Mesenchymal stem cell (in vitro differentiated cells and primary cell): Measurements from ENCODE around the gene SLC29A2.
"Not testable (repeated sequence)": the region's sequence is repeated elsewhere in the genome, so short reads cannot be mapped to it uniquely, and the experiment has no call there.

Source experiments
- DNase-seq: peaks from one replicate; pipeline ENCODE4 v3.0.0-alpha.2; 2013
- H2AFZ ChIP-seq: one replicate; pipeline ENCODE4 v1.6.1; 2013; ENCODE audit warnings: low read depth, mild to moderate bottlenecking, control low read depth, inconsistent platforms, low read length, moderate library complexity
- H2AK5ac ChIP-seq: 2 replicates; pipeline ENCODE4 v1.6.1; 2013; ENCODE audit warnings: low read length, moderate library complexity, mild to moderate bottlenecking, inconsistent platforms; ENCODE audit not compliant: severe bottlenecking
- H2BK120ac ChIP-seq: one replicate; pipeline ENCODE4 v1.6.1; 2013; ENCODE audit warnings: low read depth, mild to moderate bottlenecking, inconsistent platforms, low read length, moderate library complexity
- H2BK12ac ChIP-seq, 2 experiments: one replicate each; pipeline ENCODE4 v1.6.1; 2013; ENCODE audit warnings: inconsistent platforms in 2 of 2, low read length in 2 of 2, mild to moderate bottlenecking in 2 of 2, moderate library complexity in 2 of 2, control low read depth in 1 of 2
- H2BK15ac ChIP-seq: one replicate; pipeline ENCODE4 v1.6.1; 2013; ENCODE audit warnings: mild to moderate bottlenecking, low read depth, inconsistent platforms; ENCODE audit not compliant: poor library complexity, severe bottlenecking
- H2BK5ac ChIP-seq: 2 replicates; pipeline ENCODE4 v1.6.1; 2013; ENCODE audit warnings: low read depth, mild to moderate bottlenecking, low read length, control low read depth, inconsistent platforms; ENCODE audit not compliant: poor library complexity, severe bottlenecking
- H3K14ac ChIP-seq, 2 experiments: one replicate each; pipeline ENCODE4 v1.6.1; 2013; ENCODE audit warnings: inconsistent platforms in 2 of 2, low read length in 2 of 2, control low read depth in 1 of 2, mild to moderate bottlenecking in 1 of 2, moderate library complexity in 1 of 2
- H3K18ac ChIP-seq, 2 experiments: one replicate each; pipeline ENCODE4 v1.6.1; 2013; ENCODE audit warnings: inconsistent platforms in 2 of 2, low read length in 2 of 2, control low read depth in 1 of 2, low read depth in 1 of 2, mild to moderate bottlenecking in 1 of 2
- H3K23ac ChIP-seq, 2 experiments: one replicate each; pipeline ENCODE4 v1.6.1; 2013; ENCODE audit warnings: inconsistent platforms in 2 of 2, low read length in 2 of 2, mild to moderate bottlenecking in 2 of 2, moderate library complexity in 2 of 2, control low read depth in 1 of 2
- H3K27ac ChIP-seq: 2 replicates; pipeline ENCODE4 v1.5.1; 2013; ENCODE audit warnings: mild to moderate bottlenecking, moderate library complexity, low read length, control low read depth, inconsistent platforms; ENCODE audit not compliant: poor library complexity, severe bottlenecking
- H3K27me3 ChIP-seq, 2 experiments: 2 replicates each; pipeline versions ENCODE4 v1.6.1 to v1.7.0; 2013; ENCODE audit warnings: low read length in 2 of 2, mild to moderate bottlenecking in 2 of 2, moderate library complexity in 2 of 2, control low read depth in 1 of 2, inconsistent platforms in 1 of 2; ENCODE audit not compliant: control insufficient read depth in 1 of 2, insufficient read depth in 1 of 2
- H3K36me3 ChIP-seq, 2 experiments: 2 replicates each; pipeline versions ENCODE4 v1.6.1 to v1.7.0; 2013; ENCODE audit warnings: low read length in 2 of 2, control low read depth in 1 of 2, inconsistent platforms in 1 of 2, low read depth in 1 of 2, mild to moderate bottlenecking in 1 of 2; ENCODE audit not compliant: insufficient read depth in 2 of 2, control insufficient read depth in 1 of 2
- H3K4ac ChIP-seq, 2 experiments: one replicate each; pipeline ENCODE4 v1.6.1; 2013; ENCODE audit warnings: inconsistent platforms in 2 of 2, low read length in 2 of 2, mild to moderate bottlenecking in 2 of 2, moderate library complexity in 2 of 2, control low read depth in 1 of 2, low read depth in 1 of 2
- H3K4me1 ChIP-seq: 2 replicates; pipeline ENCODE4 v1.6.1; 2013; ENCODE audit warnings: low read depth, low read length, control low read depth; ENCODE audit not compliant: control insufficient read depth, insufficient read depth
- H3K4me2 ChIP-seq: 2 replicates; pipeline ENCODE4 v1.6.1; 2013; ENCODE audit warnings: low read length, mild to moderate bottlenecking, inconsistent platforms; ENCODE audit not compliant: poor library complexity, severe bottlenecking
- H3K4me3 ChIP-seq, 2 experiments: 2 replicates each; pipeline versions ENCODE4 v1.5.1 to v1.7.0; 2013; ENCODE audit warnings: low read length in 2 of 2, mild to moderate bottlenecking in 2 of 2, control low read depth in 1 of 2, low read depth in 1 of 2; ENCODE audit not compliant: insufficient read depth in 1 of 2
- H3K79me1 ChIP-seq: replicated peaks from 2 replicates; pipeline ENCODE4 v1.6.1; 2013; ENCODE audit warnings: mild to moderate bottlenecking, control low read depth, low read length, inconsistent platforms; ENCODE audit not compliant: poor library complexity, severe bottlenecking
- H3K9ac ChIP-seq: 2 replicates; pipeline ENCODE4 v1.7.0; 2013; ENCODE audit warnings: mild to moderate bottlenecking, low read length, moderate library complexity
- H3K9me3 ChIP-seq: 2 replicates; pipeline ENCODE4 v1.7.0; 2013; ENCODE audit warnings: mild to moderate bottlenecking, low read length; ENCODE audit not compliant: control insufficient read depth
- H4K8ac ChIP-seq: one replicate; pipeline ENCODE4 v1.6.1; 2013; ENCODE audit warnings: inconsistent platforms, mild to moderate bottlenecking, low read length, moderate library complexity
- H4K91ac ChIP-seq: one replicate; pipeline ENCODE4 v1.6.1; 2013; ENCODE audit warnings: mild to moderate bottlenecking, low read length, inconsistent platforms
- WGBS: methylation state at CpG from one replicate; pipeline ENCODE4 v1.1.7; 2013; ENCODE audit warnings: mixed read lengths; 5-methylcytosine and 5-hydroxymethylcytosine counted together

SLC29A2 gene

DNA sequence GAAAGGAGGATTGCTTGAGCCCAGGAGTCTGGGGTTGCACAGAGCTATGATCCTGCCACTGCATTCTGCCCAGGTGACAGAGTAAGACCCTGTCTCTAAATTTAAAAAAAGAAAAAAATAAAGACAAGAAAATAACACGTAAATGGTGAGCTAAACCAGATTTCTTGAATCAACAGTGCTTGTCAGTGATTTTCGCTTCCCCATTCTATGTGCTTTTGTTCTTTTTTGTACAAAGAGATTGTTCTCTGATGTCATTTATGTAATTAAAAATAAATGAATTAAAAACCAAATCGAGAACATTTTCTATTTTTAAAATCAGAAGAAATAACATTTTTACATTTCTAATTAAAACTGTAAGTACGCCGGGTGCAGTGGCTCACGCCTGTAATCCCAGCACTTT is 19.8 kb upstream of the SLC29A2 start:
- no peak overlapping the region for H2AK5ac ChIP-seq
- peaks cover 0 to 30% of the 10 kb centered on the region in 2 experiments for H3K27me3 ChIP-seq
- H3K9ac ChIP-seq, result no peak overlapping the region
- H3K4me3 ChIP-seq, result no peak overlapping the region
- no peak overlapping the region for H3K27ac ChIP-seq
- H3K23ac ChIP-seq, result no peak overlapping the region
- H3K4me1 ChIP-seq, result peaks cover 3% of the 10 kb centered on the region
- H3K4me2 ChIP-seq, result no peak overlapping the region
- H2BK15ac ChIP-seq, result no peak overlapping the region
- no peak overlapping the region for H3K18ac ChIP-seq
- no peaks in the 10 kb centered on the region for H3K36me3 ChIP-seq
- H2BK12ac ChIP-seq, result no peak overlapping the region
- H4K8ac ChIP-seq, result no peak overlapping the region
- H2BK5ac ChIP-seq, result no peak overlapping the region
- no peak for DNase-seq
- H3K4ac ChIP-seq, result no peak overlapping the region
- 83% methylated on average over 3 of the region's 6 CpGs for WGBS
- H2BK120ac ChIP-seq, result no peak overlapping the region
- no peak overlapping the region for H2AFZ ChIP-seq
- no peaks in the 10 kb centered on the region for H3K79me1 ChIP-seq
- no peak overlapping the region for H4K91ac ChIP-seq
- no peak overlapping the region for H3K14ac ChIP-seq
- H3K9me3 ChIP-seq, result no peaks in the 10 kb centered on the region

DNA sequence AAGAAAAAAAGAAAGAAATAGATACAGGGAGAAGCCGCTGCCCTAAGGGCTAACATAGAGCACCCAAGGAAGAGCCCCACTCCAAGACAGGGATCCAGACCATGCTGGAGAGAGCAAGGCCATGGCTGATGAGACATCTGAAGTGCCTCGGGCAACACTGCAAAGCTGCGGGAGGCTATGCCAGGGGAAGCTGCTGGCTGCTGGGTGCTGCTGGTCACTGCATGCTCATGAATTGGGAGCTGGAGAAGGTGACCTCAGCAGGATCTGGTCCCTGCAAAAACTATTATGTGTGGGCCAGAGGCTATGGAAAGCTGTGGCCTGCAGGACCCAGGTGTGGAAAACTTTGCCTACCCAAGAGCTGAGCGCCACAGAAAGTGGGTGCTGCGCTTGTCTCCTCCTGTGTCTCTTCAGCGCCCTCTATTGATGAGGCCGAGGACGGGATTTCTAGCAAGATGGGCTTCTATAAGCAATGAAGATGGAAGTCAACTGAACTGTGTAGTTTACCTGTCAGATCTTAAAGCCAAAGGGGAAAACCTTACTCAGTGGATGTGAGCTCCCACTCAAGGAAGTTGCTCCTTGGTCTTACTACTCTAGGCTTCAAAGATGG is 17.3 kb upstream of the SLC29A2 start:
- Histone ChIP-seq H3K9me3 (no peaks in the 10 kb centered on the region), H2BK120ac (no peak overlapping the region), H3K4me2 (no peak overlapping the region), H2BK12ac (no peak overlapping the region), H2BK5ac (no peak overlapping the region), H3K36me3 (no peaks in the 10 kb centered on the region), H3K27ac (no peak overlapping the region), H4K91ac (no peak overlapping the region), H2AFZ (no peak overlapping the region), H2AK5ac (no peak overlapping the region), H3K4ac (no peak overlapping the region), H2BK15ac (no peak overlapping the region), H3K14ac (no peak overlapping the region), H3K4me1 (peaks cover 4% of the 10 kb centered on the region), H3K23ac (no peak overlapping the region), H3K27me3 (peaks cover 0 to 23% of the 10 kb centered on the region in 2 experiments), H3K4me3 (no peak overlapping the region), H3K9ac (no peak overlapping the region), H4K8ac (no peak overlapping the region), H3K18ac (no peak overlapping the region), H3K79me1 (no peaks in the 10 kb centered on the region)
- 35% methylated on average over 8 of the region's 8 CpGs for WGBS
- peak; percentile 74 for DNase-seq

DNA sequence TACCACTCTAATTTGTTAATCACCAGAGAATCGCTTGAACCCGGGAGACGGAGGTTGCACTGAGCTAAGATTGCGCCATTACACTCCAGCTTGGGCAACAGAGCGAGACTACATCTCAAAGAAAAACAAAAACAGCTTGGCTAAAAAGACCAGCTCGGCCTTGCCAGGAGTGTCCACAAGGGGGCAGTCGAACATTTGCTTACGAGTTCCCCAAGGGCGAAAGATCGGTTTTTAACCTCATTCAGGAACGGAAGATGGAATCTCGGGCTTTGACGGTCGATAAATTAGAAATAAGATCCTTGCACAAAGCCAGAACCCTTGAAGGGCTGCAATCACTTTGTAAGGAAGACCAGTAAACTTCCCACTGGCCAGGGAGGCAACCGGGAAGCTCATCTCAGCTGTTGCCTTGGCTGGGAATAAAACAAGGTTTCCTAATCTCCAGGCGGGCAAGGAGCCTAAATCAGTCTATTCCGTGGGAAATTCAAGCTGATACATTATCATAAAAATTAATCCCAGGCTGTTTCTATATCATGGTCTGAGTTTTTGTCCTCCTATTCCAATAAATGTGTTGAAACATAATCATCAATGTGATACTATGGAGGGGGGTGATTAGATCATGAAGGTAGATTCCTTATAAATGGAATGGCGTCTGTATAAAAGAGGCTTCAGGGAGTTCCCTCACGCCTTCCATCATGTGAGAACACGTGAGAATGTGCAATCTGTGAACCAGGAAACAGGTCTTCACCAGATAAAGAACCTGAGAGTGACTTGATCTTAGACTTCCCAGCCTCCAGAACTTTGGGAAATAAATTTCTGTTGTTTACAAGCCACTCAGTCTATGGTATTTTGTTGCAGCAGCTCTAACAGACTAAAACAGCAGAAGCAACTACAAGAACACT is 14.9 kb upstream of the SLC29A2 start:
- Histone ChIP-seq H2BK12ac (no peak overlapping the region), H3K9ac (peak overlapping the region; percentile 78)
- peak; percentile 86 for DNase-seq

DNA sequence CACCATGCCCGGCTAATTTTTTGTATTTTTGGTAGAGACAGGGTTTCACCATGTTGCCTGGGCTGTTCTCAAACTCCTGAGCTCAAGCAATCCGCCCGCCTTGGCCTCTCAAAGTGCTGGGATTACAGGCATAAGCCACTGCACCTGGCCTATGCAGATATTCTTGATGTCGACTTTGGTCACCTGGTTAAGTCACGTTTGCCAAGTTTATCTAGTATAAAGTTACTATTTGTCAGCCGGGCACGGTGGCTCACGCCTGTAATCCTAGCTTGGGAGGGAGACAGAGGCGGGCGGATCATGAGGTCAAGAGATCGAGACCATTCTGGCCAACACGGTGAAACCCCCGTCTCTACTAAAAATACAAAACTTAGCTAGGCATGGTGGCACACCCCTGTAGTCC is 12.8 kb upstream of the SLC29A2 start:
- not testable (repeated sequence) for H3K9ac ChIP-seq, H3K4me3 ChIP-seq, H2BK12ac ChIP-seq, H2AK5ac ChIP-seq, H3K4ac ChIP-seq, H2BK120ac ChIP-seq, H3K27ac ChIP-seq, H3K36me3 ChIP-seq, H3K79me1 ChIP-seq, H3K27me3 ChIP-seq, DNase-seq, H3K4me1 ChIP-seq, H3K23ac ChIP-seq, H3K18ac ChIP-seq, H3K14ac ChIP-seq, H4K8ac ChIP-seq, H3K4me2 ChIP-seq, H2BK15ac ChIP-seq, H4K91ac ChIP-seq, H2BK5ac ChIP-seq, H3K9me3 ChIP-seq, H2AFZ ChIP-seq
- WGBS, result 97% methylated on average over 13 of the region's 13 CpGs

More for the DNA sequence above, 14.9 kb upstream of the SLC29A2 start:
- no peak overlapping the region for H3K27ac ChIP-seq
- H3K18ac ChIP-seq, result peak overlapping the region in 1 of 2 experiments; percentile 62
- no peak overlapping the region for H2BK120ac ChIP-seq
- peak overlapping the region; percentile 69 for H2AFZ ChIP-seq
- H3K4ac ChIP-seq, result no peak overlapping the region
- no peaks in the 10 kb centered on the region for H3K9me3 ChIP-seq
- no peak overlapping the region for H3K23ac ChIP-seq
- H3K79me1 ChIP-seq, result no peaks in the 10 kb centered on the region
- H2BK5ac ChIP-seq, result no peak overlapping the region
- H2AK5ac ChIP-seq, result no peak overlapping the region
- H3K14ac ChIP-seq, result no peak overlapping the region
- H3K4me3 ChIP-seq, result peak overlapping the region in 1 of 2 experiments; percentile 72
- H4K8ac ChIP-seq, result no peak overlapping the region
- H4K91ac ChIP-seq, result no peak overlapping the region
- H3K4me1 ChIP-seq, result peaks cover 4% of the 10 kb centered on the region
- H3K4me2 ChIP-seq, result peak overlapping the region; percentile 65
- no peaks in the 10 kb centered on the region for H3K36me3 ChIP-seq
- H2BK15ac ChIP-seq, result no peak overlapping the region
- H3K27me3 ChIP-seq, result peaks cover 0 to 16% of the 10 kb centered on the region in 2 experiments
- 10% methylated on average over 18 of the region's 20 CpGs for WGBS
